Loucy (cell line): ENCODE data around the gene CCDC83.

Source experiments
- EZH2phosphoT487 ChIP-seq: fragments of 200-600 bp; IDR thresholded peaks from 2 replicates; pipeline ENCODE4 v1.6.1; 2018; ENCODE audit warnings: antibody characterized with exemption, mild to moderate bottlenecking, moderate library complexity, borderline replicate concordance
- TF ChIP-seq, protein P1 (sequence below): fragments of 200-600 bp; sonication (generic); conservative IDR thresholded peaks from 2 replicates; pipeline ENCODE4 v1.5.1; 2014; ENCODE audit warnings: mild to moderate bottlenecking, antibody characterized with exemption, low read length

- TF ChIP-seq, protein P1, sequence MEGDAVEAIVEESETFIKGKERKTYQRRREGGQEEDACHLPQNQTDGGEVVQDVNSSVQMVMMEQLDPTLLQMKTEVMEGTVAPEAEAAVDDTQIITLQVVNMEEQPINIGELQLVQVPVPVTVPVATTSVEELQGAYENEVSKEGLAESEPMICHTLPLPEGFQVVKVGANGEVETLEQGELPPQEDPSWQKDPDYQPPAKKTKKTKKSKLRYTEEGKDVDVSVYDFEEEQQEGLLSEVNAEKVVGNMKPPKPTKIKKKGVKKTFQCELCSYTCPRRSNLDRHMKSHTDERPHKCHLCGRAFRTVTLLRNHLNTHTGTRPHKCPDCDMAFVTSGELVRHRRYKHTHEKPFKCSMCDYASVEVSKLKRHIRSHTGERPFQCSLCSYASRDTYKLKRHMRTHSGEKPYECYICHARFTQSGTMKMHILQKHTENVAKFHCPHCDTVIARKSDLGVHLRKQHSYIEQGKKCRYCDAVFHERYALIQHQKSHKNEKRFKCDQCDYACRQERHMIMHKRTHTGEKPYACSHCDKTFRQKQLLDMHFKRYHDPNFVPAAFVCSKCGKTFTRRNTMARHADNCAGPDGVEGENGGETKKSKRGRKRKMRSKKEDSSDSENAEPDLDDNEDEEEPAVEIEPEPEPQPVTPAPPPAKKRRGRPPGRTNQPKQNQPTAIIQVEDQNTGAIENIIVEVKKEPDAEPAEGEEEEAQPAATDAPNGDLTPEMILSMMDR, result no peak
- TF ChIP-seq EZH2phosphoT487, result no peak
Measured at GRCh38 chr11:85843929-85844328, 11.3 kb upstream of the CCDC83 start.
